Activated gamma-delta T cell treated with anti-CD3 and anti-CD28 coated beads, Interleukin-2, amount 50 U/mL, for 16 hours (primary cell): ENCODE data around the gene GAB2.
"Not testable (repeated sequence)": the region's sequence is repeated elsewhere in the genome, so short reads cannot be mapped to it uniquely, and the experiment has no call there.

ENCODE experiments used
- DNase-seq: peaks from one replicate; pipeline ENCODE4 v3.0.0-alpha.2; 2020; ENCODE audit warnings: low read depth

Gene GAB2

DNA sequence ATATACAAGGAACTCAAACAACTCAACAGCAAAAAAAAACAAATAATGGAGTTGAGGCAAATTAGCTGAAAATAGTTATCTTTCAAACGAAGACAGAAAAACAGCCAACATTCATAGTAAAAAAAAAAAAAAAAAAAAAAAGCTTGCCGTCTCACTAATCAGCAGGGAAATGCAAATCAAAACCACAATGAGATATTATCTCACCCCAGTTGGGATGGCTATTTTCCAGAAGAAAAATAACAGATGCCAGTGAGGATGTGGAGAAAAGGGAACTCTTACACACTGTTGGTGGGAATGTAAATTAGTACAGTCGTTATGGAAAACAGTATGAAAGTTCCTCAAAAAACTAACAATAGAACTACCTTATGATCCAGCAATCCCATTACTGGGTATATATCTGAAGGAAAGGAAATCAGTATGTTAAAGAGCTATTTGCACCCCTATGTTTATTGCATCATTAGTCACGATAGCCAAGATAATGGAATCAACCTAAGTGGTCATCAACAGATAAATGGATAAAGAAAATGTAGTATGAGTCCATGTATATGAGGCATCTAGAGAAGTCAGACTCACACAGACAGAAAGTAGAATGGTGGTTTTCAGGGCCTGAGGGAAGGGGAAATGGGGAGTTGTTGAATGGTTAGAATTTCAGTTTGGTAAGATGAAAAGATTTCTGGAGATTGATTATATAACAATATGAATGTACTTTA lies 172.9 kb downstream of the GAB2 start:
- no peak for DNase-seq

DNA sequence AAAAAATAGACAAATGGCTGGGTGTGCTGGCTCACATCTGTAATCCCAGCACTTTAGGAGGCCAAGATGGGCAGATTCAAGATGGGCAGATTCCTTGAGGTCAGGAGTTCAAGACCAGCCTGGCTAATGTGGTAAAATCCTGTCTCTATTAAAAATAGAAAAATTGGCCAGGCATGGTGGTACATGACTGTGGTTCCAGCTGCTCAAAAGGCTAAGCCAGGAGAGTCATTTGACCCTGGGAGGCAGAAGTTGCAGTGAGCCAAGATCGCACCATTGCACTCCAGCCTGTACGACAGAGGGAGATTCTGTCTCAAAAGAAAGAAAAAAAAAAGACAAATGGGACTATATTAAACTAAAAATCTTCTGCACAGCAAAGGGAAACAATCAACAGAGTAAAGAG lies 173.5 kb downstream of the GAB2 start:
- no peak for DNase-seq

DNA sequence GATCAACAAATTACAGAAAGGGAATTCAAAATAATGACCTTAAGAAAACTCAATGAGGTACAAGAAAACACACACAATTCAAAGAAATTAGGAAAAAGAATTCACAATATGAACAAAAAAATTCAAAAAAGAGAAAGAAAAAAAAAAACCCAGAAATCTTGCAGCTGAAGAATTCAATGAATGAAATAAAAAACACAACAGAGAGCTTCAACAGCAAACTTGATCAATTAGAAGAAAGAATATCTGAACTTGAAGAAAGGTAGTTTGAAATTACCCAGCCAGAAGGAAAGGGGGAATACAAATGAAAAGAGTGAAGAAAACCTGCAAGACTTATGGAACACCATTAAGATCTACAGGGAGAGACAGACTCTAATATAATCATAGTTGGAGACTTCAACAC lies 176.1 kb downstream of the GAB2 start:
- no peak for DNase-seq

DNA sequence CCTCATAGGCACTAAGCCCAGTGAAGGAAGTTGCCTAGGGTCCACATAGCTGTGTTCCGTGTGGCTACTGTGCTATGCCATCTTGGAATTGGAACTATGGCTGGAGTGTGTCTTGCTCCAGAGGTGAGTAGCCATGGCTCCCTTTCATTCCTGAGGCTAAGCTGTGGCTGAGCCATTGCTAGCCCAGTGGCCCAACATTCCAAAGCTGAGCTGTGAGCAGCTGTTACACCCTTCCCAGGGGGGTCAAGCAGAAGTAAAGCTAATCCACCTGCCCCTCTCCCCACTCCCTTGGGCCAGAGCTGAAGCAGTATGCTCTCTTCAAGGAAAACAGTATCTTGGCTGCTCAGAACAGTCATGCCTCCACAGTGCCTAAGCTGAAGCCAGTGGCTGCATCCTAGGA lies 177.8 kb downstream of the GAB2 start:
- no peak for DNase-seq

DNA sequence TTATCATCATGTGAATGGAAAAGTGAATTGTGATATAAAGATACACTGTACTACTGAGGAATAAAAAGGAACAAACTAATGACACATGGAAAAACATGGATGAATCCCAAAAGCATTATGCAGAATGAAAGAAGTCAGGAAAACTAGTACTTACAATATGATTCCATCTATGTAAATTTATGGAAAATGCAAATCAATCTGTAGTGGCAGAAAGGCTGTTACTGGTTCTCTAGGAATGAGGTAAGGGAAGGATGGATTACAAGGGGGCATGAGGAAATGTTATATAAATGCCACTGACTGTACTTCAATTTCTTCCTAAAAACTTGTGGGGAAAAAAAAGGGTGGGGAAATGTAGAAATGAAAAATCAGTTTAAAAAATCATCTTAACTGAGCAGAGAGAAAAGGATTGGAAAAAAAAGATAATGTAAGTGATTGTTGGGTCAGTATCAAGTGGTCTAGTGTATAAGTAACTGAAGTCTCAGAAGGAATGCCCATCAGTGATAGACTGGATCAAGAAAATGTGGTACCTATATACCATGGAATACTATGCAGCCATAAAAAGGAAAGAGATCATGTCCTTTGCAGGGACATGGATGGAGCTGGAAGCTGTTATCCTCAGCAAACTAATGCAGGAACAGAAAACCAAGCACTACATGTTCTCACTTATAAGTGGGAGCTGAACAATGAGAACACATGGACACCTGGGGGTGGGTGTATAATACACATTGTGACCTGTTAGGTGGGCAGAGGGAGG lies 180.2 kb downstream of the GAB2 start:
- DNase-seq = no peak

DNA sequence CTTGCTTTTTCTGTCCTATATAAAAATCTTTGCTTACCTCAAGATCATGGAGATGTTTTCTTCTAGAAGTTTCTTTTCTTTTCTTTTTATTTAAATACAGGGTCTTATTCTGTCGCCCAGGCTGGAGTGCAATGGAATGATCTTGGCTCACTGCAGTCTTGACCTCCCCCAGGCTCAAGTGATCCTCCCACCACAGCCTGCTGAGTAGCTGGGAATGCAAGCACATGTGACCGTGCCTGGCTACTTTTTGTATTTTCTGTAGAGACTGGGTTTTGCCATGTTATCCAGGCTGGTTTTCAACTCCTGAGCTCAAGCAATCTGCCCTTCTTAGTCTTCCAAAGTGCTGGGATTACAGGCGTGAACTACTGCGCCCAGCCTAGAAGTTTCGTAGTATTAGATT lies 183.6 kb downstream of the GAB2 start:
- no peak for DNase-seq

DNA sequence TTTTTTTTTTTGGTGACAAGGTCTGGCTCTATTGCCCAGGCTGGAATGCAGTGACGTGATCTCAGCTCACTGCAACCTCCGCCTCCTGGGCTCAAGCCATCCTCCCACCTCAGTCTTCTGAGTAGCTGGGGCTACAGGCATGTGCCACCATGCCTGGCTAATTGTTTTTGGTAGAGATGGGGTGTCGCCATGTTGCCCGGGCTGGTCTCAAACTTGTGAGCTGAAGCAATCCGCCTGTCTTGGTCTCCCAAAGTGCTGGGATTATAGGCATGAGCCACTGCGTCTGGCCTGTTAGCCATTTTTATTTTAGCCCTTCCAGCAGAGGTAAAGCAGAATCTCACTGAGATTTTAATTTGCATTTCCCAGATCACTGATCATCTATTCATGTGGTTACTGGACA lies 184.6 kb downstream of the GAB2 start:
- DNase-seq = not testable (repeated sequence)

DNA sequence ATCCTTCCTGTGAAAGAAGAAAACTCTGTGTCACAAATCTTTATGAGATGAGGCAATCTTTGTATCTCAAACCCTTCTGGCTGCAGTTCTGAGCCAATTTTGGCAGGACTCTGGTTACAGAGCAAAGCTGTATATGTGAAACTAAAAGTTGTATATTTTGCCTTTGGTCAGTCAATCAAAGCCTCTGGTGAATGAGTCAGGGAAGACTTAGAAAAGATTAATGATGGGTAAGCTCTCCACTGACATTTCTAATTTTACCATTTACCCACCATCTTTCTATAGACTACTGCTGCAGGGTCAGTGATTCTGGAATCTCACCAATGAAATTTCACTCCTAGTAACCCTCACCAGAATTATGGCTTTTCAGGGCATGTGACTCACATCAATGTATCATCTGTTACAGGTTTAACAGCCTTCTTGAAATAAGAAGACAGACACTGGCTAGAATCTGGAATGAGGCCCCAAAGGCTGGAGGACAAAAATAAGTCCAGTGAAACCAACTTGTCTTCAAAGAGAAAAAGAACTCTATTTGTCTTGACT lies 185.6 kb downstream of the GAB2 start:
- no peak for DNase-seq

DNA sequence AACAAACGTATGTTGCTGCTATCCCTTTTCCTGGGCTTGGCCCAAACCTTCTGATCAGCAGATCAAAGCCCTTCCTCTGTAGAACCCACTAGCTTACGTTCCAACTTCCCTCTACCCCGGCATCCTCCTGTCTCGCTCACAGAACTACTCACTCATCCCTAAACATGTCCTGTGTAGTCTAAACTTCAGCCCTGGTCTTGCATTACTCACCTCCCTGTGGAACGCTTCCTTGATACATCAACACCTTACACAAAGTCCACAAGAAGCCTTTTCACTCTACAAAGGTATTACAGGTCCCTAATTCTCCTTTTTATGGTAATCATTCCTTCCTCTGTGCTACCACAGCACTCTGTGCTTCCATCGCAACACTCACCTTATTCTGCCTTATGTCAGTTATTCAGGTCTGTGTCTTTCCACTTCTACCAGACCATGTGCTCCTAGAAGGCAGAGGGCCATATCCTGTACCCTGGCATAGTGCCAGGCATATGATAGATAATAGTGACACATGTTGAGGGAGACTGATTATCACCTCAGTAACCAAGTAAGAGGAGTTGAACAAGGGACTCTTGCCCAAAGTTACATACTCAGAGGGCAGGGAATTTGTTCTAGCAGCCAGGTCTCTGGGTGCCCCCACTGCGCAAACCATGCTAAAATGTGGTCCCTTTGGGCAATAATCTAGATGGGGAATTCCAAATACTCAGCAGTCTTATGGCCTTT lies 187.3 kb downstream of the GAB2 start:
- DNase-seq = no peak

DNA sequence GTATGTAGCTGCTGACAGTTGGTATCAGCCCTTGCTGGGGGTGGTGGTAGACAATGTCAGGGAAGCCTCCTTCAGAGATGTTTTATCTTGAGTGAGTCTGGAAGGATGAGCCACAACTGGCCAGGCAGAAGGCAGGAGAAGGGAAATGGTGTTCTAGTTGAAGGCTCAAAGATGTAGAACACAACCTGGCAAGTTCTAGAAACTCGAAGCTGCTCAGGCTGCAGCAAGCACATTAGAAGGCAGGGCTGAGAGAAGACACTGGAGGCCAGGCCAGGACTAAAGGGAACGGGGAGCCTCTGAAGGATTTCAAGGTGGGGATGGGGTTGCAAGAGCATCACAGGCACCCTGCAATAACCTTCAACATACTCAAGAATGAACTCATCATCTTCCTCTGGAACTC lies 188.5 kb downstream of the GAB2 start:
- DNase-seq = no peak

DNA sequence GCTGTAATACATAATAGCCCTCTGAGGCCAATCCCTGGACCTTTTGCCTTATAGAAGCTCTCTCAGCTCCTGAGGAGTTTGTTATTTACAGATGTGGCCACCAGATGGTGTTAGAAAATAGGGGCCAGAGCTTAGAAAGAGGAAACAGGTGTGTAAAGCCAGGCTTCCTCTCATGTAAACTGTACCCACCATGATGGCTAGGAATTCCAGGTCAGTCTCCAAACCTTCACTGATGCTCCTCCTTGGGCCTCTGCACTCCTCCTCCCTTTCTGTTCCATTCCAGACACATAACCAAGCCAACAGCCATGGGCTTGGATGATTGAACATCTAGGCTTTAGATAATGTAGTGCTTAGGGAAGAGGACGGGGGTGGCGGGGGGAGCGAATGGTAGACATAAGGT lies 189.2 kb downstream of the GAB2 start:
- no peak for DNase-seq

DNA sequence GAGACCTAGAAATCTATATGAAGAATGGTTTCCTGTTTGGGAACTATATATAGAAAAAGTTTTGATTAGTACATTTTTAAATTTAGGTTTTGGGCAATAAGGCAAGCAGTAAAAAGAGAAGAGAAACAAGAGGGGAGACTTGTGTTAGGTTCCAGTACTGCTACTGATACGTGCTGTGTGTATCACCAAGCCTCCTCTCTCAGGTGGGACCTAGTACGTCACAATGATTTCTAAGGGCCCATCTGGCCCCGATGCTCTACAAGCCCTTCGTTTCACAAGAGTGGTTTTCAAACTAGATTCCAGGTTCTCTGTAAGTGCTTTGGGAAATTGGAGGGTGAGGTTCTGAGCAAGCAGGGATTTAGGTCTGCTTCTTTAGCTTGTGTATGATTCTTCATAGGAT lies 189.7 kb downstream of the GAB2 start:
- DNase-seq = no peak

DNA sequence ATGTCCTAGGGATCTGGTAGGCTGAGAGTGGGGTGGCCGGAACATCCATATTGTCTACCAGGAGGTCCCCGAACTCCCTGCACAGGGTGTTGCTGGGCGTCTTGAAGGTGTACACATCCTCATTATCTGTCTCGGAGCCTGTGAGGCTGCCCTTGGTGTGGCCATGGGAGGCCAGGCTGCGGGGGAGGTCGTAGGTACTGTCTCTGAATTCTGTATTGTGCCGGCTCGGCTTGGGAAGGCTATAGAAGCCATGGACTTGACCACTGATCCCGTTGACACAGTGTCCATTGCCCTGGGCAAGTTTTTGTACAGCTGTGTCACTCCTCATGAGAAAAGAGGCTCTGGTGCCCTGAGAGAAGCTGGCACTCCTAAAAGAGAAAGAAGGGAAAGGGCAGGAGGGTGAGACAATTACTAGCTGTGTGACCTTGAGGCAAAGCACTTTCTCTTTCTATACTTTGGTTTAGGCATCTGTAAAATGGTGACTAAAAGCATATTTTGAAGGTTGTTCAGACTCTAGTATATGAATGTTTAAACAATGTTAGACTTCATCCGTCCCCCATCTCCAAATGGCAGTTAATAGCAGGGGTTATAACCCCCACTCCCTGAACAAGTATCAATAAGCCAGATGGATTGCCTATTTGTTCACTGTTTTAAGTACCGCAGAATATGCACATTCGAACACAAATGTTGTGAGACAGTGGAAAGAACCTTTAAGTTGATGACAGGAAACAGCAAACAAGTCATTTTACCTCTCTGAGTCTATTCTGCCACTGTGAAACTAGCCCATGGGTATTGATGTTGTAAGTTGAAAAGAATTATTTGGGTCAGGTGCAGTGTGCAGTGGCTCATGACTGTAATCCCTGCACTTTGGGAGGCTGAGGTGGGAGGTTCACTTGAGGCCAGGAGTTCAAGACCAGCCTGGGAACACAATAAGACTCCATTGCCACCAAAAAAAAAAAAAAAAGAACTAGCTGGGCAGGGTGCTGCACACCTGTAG lies 190.6 kb downstream of the GAB2 start:
- no peak for DNase-seq

DNA sequence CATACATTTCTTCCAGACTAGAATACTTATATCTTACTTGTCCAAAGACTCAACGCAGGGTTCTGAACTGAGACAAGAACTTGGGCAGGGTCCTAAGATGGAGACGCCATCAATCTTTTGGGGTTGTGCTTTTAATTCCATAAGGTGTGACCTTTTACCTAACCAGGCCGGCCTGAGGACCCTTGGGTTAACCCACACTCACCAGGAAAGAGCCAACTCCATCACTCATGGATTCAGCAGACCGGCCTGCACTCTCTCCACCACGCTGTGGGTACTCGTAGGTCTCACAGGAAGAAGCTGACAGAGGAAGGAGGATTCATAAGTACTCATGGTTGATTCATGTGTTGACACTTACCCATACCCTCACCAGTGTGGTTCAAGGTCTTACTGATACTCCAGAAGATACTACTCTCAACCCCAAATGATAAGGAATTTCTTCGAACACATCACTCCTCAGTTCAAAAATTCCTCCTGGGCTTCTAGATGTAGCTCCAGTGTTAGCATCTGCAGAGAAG lies 192.7 kb downstream of the GAB2 start:
- no peak for DNase-seq

DNA sequence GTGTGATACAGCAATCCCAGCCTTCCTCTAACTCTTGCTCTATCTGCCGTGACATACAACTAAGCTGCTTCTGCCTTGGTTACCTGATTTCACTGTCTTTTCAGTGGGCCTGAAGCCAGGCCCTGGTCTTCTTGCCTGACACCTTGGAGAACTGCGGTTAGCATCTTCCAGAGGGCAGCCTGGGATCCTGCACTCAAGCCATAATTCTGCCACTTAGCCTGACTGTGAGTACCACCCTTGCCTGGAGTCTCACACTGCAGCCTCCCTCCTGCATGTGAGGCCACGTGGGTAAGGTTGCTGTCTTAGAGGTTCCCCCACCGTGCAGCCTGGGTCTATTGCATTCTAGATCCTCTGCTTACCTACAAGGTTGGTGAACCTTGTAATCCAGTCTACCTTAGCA lies 193.1 kb downstream of the GAB2 start:
- no peak for DNase-seq

DNA sequence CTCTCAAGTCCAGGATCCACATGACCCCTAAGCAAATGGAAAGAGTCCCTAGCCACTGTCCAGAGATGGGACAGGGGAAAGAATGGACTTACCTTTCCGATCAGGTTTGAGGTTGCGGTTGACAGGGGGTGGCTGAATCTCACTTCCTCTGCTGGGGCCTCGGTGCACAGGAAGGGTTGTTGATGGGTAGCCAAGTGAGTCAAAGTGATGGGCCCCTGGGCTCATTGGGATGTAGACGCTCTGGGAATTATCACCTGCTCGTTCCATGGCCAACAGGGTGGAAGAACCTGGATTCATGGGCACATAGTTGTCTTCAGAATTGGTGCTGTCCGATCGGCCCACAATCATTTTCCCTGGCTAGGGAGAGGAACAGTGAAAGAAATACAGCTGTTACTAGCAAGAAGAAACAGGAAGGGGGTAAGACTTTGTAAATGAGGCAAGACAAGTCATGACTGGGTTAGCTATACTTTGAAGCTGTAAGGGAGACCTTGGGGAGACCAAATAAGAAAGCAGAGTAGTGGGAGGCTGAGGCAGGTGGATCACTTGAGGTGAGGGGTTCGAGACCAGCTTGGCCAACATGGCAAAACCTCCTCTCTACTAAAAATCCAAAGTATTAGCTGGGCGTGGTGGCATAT lies 194.2 kb downstream of the GAB2 start:
- no peak for DNase-seq

DNA sequence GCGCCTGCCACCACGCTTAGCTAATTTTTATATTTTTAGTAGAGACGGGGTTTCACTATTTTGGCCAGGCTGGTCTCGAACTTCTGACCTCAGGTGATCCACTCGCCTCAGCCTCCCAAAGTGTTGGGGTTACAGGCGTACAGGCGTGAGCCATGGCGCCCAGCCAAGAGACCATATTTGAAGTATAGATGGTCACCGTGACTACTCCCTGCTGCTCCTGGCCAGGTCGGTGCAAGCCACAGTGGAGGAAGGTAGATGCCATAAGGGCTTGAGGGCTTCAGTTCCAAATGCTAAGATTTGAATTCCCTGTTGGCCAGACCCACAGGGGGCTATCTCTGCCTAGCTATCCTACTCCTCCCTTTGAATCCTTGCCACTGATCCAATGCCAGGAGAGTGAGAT lies 194.9 kb downstream of the GAB2 start:
- not testable (repeated sequence) for DNase-seq

DNA sequence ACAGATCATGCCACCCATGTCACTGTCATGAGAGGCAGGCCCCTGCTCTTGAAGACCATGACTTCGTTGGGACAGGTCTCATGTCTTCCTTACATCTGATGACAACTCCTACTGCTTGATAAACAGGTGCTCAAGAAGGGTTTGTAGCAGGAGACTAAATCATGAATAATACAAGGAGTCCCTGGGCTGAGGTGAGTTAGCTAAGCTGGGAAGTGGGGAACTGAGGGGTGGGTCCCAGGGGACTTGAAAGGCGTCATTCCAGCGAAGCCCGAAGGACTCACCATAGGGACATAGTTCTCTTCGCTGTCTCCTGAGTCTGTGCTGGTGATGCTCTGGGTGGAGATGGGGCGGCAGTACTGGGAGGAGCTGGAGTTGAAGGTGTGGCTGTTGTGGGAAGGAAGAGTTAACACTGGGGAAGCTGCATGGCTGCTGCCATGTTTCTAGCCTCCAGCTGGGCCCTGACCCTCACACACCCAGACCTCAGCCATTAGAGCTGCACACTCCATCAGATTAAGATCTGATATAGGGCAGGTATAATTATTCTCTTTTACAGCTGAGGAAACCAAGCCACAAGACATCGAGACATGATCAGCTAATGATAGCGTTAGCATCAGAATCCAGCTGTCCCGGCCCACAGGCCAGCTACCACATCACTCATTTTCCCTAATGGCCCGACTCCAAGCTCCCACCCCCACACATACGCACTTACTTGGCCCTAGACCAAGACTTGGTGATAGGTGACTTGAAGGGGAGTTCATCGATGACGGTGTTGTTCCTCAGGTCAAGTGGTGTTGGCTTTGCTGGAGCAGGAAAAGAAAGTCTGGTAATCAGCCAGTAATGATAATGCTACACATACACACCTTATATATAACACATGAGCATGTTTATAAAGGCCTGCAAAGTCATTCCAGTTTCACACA lies 196.0 kb downstream of the GAB2 start:
- no peak for DNase-seq

DNA sequence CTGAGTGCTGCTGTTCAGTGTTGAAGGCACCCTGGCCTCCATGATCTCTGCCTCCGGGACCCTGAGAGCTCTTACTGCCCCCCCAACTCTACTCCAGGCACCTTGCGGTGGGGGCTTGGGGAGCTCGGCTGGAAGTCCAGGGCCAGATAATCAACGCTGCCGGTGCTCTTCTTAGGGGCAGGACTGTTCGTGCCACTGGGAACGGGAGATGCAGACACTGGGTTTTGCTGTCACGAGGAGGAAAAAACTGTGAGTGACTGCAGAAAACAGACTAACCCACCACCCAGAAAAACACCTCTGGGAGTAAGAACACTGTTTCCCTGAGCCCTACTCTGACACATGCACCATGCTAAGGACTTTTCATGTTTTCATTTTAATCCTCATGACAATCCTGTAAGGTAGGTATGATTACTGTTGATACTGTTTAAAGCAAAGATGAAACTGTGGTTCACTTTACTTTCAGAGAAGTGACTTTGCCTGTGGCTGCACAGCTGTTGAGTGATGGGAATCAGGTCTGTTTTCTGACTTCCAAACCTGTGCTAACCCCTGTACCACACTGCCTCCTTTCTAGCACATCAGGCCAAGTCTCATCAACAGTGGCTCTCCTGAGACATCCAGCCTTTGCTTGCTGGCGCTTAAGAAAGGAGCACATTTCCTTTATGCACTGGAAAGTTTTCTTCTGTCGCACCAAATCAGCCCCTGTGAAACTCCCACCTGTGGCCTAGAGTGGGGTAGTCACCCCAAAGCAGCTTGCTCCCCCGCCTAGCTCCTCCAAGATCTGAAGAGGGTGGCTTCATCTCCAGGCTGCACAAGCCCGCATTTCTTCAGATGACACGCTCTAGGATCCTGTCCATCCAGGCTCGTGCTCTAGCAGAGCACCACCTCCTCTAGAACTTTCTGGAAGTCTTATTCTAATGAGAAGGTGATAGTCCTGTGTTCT lies 197.1 kb downstream of the GAB2 start:
- DNase-seq = no peak
